Fibroblast of skin of abdomen (primary cell): ENCODE measurements around the gene C1orf210.

ENCODE experiments used
- DNase-seq: peaks from one replicate; pipeline ENCODE4 v3.0.0-alpha.2; 2013

Gene C1orf210

DNA sequence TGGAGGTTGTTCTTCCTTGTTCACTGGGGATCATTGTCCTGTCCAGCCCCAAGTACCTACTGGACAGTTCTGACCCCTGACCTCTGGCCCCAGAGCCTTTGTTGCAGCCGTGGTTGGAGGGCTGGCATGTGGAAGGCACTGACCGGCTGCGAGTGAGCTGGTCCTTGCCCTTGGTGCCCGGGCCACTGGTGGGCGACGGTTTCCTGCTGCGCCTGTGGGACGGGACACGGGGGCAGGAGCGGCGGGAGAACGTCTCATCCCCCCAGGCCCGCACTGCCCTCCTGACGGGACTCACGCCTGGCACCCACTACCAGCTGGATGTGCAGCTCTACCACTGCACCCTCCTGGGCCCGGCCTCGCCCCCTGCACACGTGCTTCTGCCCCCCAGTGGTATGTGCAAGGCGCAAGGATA is 26.8 kb upstream of the C1orf210 start:
- no peak for DNase-seq

DNA sequence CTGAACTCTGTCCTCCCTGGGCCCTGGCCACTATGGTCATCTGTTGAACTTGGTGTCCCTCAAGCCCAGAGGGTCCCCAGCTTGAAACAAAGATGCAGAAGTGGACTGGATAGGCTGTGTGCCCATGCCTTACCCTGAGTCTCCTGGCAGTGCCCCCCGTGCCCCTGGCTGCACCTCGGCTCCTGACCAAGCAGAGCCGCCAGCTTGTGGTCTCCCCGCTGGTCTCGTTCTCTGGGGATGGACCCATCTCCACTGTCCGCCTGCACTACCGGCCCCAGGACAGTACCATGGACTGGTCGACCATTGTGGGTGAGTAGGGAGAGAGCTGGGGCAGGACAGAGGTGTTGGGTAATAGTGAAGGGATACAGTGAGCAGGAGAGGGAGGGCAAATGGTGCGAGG is 26.1 kb upstream of the C1orf210 start:
- DNase-seq: no peak

DNA sequence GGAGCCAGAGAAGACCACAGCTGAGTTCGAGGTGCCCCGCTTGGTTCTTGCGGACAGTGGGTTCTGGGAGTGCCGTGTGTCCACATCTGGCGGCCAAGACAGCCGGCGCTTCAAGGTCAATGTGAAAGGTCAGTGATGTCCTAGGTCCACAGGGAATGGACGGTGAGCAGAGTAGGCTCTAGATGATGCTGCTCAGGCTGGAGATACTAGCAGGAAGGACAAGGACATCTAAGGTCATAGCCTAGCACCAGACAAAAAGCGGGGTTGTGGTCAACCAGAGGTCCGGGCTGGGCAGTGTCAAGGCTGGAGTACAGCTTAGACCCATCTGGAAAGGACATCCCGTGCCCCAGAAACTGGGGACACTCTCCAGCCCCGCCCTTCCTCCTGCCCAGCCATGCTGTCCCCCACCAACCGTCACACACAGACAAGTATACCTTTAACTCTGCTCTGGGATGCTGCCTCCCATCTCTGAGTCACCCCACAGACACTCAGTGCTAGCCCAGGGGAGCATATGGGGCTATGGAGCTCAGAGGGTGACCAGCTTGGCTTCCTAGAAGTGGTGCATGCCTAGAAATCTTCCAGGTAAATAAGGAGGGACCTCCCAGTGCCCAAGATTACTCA is 24.1 kb upstream of the C1orf210 start:
- DNase-seq: no peak

DNA sequence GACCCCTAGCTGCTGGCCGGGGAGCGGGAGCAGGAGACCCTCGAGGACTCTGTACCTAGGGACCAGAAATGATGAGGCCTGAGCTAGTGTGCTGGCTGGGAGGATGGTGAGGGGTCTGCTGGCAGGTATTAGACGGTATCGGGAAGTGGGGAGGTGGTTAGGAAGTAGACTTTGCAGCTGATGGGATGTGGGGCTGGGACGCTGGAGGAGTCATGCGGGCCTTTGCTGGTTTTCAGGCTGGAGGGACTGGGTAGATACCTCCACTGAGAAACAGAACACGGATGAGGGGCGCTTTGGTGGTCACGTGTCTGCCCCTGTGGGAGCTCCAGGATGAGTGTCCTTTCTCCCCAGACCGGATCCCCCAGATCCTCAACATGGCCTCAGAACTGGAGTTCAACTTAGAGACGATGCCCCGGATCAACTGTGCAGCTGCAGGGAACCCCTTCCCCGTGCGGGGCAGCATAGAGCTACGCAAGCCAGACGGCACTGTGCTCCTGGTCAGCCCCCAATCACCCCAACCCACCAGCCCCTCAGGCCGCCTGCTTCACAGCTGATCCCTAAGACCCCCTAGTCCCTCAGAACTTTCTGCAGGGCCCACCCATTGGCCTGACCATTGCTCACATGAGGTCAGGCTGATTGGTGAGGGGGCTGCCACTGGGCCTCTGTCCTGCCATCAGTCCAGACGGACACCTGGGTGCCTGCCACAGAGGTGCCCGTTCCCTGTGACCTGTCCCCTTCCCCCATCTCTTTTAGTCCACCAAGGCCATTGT is 23.4 kb upstream of the C1orf210 start:
- DNase-seq: no peak

DNA sequence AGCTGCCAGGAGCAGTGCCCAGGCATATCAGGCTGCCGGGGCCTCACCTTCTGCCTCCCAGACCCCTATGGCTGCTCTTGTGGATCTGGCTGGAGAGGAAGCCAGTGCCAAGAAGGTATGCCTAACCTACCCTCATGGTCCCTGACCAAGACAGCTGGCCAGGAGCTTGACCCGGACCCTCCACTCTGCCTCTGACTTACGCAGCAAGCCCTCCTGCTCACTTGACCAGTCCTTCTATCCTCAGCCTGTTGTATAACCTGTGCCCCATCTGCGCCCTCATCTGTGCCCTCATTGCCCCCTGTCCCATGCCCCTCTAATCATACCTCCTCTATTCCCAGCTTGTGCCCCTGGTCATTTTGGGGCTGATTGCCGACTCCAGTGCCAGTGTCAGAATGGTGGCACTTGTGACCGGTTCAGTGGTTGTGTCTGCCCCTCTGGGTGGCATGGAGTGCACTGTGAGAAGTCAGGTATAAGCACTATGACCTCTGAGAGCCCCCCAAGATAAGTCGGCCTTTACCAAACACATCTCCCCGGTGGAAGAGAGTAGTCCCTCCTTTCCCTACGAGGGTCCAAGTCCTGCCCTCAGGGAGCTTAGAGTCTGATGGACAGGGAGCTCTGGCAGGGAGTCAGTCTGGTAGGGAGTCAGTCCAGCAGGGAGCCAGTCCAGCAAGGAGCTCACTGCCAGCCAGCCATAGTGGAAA is 22.2 kb upstream of the C1orf210 start:
- DNase-seq: no peak

GRCh38 chr1:43306688-43307457 is 21.5 kb upstream of the C1orf210 start:
- no peak for DNase-seq

DNA sequence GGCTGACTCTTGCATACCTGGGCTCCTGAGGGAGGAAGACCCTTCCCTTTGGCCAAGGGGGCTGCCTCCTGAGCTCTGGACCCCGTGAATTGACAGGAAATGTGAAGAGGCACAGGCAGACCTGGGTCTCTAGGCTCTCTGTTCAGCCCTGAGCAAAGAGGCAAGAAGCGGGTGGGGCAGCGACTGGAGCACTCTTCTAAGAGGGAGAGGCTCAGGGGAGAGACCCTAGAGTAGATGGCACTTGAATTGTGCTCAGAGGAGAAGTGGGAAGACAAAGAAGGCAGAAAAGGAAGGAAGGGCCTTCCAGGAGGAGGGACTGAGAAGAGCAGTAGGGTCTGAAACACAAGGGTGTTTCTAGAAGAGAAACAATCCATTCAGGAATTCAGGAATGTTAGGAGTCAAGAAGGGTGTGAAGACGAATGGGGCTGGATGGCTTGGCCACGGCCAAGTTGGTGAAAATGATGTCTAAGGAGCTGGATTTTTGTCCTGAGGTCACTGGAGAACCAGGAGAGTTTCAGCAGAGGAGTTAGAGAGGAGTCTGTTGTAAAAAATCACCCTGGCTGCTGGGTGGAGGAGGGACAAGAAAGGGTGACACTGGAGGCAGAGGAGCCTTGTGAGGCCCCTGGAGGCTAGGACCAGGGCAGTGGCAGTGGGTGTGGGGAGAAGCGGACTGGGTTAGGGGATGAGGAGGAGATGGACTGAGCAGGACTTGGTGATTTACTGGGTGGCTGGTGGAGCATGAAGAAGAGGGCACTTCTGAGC is 20.7 kb upstream of the C1orf210 start:
- no peak for DNase-seq

DNA sequence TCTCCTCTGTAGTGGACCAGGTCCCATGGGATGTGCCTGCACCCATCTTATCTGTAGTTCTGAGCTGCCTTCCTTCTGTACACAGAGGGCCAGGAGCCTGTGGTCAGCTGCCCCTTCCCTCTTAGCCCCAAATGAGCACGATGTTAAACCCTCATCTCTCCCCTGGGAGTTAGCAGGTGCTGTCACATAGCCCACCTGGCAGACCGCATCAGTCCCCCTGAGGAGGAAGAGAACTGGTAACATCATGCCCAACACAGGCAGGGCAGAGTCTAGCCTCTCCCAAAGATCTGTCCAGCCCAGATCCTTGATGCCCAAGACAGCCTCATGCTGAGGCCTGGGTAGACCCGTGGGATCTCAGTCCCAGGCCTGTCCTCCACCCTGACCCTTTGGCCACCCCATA is 20.1 kb upstream of the C1orf210 start:
- no peak for DNase-seq

DNA sequence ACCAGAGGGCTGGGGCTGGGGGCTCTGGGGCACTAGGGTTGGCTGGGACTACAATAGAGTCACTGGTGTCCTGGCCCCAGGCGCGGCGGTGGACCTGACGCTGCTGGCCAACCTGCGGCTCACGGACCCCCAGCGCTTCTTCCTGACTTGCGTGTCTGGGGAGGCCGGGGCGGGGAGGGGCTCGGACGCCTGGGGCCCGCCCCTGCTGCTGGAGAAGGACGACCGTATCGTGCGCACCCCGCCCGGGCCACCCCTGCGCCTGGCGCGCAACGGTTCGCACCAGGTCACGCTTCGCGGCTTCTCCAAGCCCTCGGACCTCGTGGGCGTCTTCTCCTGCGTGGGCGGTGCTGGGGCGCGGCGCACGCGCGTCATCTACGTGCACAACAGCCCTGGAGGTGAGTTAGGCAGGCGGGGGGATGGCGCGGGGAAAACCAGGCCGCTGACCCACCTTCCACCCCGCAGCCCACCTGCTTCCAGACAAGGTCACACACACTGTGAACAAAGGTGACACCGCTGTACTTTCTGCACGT is 19.5 kb upstream of the C1orf210 start:
- DNase-seq: no peak

DNA sequence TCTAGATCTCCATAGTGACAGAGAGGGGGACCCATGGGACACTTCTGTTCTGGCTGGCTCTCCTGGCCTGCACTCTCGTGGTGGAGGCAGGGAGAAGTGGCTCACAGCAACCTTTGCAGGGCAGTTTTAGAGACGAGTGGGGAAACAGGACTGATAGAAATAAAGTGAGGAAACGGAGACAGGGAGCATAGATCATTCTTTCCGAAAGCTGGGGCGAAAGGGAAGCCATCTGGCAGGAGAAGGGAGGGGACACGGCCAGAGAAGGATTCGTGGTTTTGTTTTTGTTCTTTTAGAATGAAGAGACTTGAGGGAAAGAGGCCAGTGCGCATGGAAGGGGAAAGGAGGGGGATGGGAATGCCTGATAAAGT is 18.9 kb upstream of the C1orf210 start:
- no peak for DNase-seq

DNA sequence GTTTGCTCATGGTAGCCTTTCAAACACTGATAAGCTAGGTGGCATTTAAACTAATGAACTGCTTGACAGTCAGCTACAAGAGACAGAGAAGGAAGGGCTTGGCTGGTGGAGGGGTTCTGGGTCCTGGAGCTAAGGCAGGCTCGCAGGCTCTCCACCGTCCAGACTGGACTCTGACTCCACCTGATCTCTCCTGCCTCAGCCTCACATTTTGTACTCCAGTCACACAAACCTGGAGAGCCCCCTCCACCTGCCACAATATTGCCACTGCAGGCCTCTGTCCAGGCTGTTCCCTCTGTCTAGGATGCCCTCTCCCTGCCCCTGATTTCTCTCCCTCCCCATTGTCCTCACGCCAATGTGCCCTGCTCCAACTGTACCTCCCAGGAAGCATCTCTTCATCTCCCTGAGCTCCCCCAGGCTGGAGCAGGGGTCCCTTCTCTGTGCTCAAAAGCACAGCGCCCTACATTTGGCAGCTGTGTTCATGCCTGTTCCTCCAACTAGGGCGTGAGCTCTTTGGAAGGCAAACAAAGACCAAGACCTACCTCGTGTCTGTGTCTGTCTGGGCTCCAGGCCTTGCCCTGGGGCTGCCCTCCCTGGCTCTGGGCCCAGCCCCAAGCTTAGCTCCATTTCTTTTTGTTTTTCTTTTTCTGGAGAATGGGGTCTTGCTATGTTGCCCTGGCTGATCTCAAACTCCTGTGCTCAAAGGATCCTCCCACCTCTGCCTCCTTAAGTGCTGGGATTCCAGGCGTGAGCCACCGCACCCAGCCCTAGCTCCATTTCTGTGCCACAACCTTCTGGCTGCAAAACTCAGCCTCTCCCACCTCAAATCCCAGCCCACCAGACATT is 18.3 kb upstream of the C1orf210 start:
- no peak for DNase-seq

DNA sequence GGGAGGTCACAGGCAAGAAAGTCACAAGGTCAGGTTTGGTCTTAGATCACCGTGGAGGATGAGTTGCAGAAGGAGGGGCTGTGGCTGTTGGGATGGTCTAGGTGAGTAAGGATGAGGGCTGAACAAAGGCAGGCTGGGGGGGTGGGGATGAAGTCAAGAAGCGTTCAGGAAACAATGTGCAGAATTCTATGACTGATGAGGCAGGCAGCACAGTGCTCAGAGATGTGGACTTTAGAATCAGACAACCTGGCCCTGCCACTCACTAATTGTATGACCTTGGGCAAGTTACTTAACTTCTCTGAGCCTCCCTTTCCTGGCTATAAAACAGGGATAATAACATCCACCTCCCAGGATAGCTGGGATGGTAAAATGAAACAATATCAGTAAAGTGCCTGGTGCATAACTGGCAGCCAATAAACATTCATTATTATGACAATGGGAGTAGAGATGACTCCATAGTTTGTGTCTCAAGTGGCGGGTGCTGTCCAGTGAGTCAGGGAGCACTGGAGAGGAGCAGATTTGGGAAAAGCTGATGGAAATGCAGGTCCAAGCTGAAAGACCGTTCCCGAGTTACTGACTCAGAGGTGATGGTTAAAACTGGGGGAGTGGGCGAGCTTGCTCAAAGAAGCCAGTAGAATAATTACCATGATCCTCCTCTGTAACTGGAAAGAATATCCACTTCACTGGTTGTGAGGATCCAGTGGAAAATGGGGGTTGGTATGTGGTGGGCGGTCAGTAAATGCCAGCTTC is 17.5 kb upstream of the C1orf210 start:
- DNase-seq: no peak

GRCh38 chr1:43302201-43302600 is 16.8 kb upstream of the C1orf210 start:
- no peak for DNase-seq

GRCh38 chr1:43300378-43301094 is 15.2 kb upstream of the C1orf210 start, which contains the start of gene TIE1:
TIE1 (plus strand) TSS chr1:43300982; CDS start chr1:43301072, 90 bp downstream.
- DNase-seq: no peak

DNA sequence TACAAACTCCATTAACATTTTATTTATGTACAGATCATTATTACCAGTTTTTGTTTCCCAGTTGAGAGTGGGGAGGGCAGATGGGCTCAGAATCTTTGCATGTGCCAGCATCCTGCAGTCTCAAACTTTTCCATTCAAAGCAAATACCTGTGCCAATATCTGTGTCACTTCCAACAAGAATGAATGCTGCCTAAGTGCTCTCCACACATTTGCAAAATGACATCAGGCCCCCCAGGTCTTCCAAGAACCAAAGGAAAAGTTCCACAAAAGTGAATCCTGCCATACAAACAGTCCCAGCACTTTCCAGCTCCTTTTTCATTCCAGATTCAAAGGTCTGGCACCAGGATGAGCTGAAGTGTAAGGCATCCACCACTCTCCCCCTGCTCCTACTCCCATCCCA is 13.7 kb upstream of the C1orf210 start:
- DNase-seq: no peak

GRCh38 chr1:43298055-43298454 is 12.7 kb upstream of the C1orf210 start:
- no peak for DNase-seq

GRCh38 chr1:43296207-43296606 is 10.8 kb upstream of the C1orf210 start:
- no peak for DNase-seq

- DNase-seq: no peak
These were observed 9.4 kb upstream of the C1orf210 start for GRCh38 chr1:43294761-43295160.
